Large intestine (tissue), 3 donors: ENCODE results near the gene ELOVL5. TPM values are rescaled to one million over a fixed set of nuclear protein-coding genes. Genes with fewer than 3 reads are reported as not detected.
A peak's percentile ranks its signal among the peaks of the same experiment; 100 is the strongest.

Source experiments
- DNase-seq, 2 donors: peaks; one replicate each; pipeline versions ENCODE4 v3.0.0 to v3.0.0-alpha.2; 2013
- H3K27ac ChIP-seq: one replicate; pipeline ENCODE4 v1.5.1; 2013; ENCODE audit warnings: low read length
- H3K27me3 ChIP-seq: 2 replicates; pipeline ENCODE4 v1.6.1; 2013; ENCODE audit warnings: low read length; ENCODE audit not compliant: control insufficient read depth, insufficient read depth
- H3K36me3 ChIP-seq: 2 replicates; pipeline ENCODE4 v1.6.1; 2013; ENCODE audit warnings: low read length; ENCODE audit not compliant: control insufficient read depth, insufficient read depth
- H3K4me1 ChIP-seq: one replicate; pipeline ENCODE4 v1.6.1; 2013; ENCODE audit warnings: low read length; ENCODE audit not compliant: control insufficient read depth, insufficient read depth
- H3K4me3 ChIP-seq: one replicate; pipeline ENCODE4 v1.5.1; 2013; ENCODE audit warnings: low read length
- H3K9me3 ChIP-seq: one replicate; pipeline ENCODE4 v1.6.1; 2013; ENCODE audit warnings: mild to moderate bottlenecking, low read depth, low read length, moderate library complexity; ENCODE audit not compliant: control insufficient read depth
- WGBS: methylation state at CpG from one replicate; pipeline ENCODE4 v1.1.5; 2013; ENCODE audit warnings: low lambda C conversion rate; ENCODE audit not compliant: insufficient coverage; 5-methylcytosine and 5-hydroxymethylcytosine counted together
- polyA plus RNA-seq: library from polyadenylated mRNA; unstranded; fragments of 120-200 nt; gene quantifications from one replicate; pipeline ENCODE4 v1.2.1, GENCODE V29; 2013

Gene ELOVL5
- polyA plus RNA-seq, 1 donor, result 40.1 TPM

DNA sequence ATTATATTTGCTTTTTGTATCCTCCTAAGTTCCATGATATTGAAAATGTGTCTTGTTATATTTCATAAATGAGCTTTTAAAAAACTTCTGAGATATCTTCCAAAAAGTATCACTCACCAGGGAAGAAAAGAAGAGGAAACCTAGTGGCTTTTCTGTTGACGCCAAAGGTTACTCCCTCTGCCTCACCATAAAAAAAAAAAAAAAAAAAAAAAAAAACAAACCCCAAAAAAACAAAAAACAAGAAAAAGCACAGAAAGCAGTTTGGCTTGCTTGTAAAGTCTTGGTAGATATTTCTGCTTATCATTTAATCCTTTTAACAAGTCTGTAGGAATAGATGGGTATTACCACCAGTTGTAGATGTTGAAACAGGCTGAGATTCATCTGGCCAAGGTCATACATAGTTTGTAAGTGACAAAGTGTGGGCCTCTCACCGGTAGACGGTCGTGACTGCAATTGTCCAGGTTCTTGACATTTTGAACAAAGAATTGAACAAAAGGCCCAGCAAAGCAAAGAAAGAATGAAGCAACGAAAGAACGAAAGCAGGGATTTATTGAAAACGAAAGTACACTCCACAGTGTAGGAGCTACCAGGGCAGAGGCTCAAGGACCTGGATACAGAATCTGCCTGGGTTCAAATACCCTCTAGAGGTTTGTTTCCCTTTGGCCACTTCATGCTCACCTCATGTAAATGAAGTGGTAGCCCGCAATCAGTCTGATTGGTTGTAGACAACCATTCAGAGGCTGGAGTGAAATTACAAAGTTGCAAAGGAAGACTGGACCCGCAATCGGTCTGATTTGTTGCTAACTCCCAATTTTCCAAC is 11.6 kb upstream of the ELOVL5 start:
- H3K27me3 ChIP-seq, result no peaks in the 10 kb centered on the region
- H3K9me3 ChIP-seq, result peaks cover 3% of the 10 kb centered on the region
- peaks cover 12% of the 10 kb centered on the region for H3K4me1 ChIP-seq
- no peaks in the 10 kb centered on the region for H3K36me3 ChIP-seq
- WGBS, result 75% methylated on average over 2 of the region's 10 CpGs
- H3K27ac ChIP-seq, result peak overlapping the region; percentile 73
- peak in 1 of 2 donors; percentile 51 for DNase-seq
- H3K4me3 ChIP-seq, result peak overlapping the region; percentile 75

GRCh38 chr6:53359843-53360092 is 11.0 kb upstream of the ELOVL5 start:
- Histone ChIP-seq H3K36me3 (no peaks in the 10 kb centered on the region), H3K4me1 (peaks cover 12% of the 10 kb centered on the region), H3K27ac (peak overlapping the region; percentile 73), H3K27me3 (no peaks in the 10 kb centered on the region), H3K4me3 (peak overlapping the region; percentile 75), H3K9me3 (peaks cover 3% of the 10 kb centered on the region)
- DNase-seq, result no peak
- 0% methylated on average over 2 of the region's 10 CpGs for WGBS

- Histone ChIP-seq H3K4me3 (peak overlapping the region; percentile 75), H3K27me3 (no peaks in the 10 kb centered on the region), H3K27ac (peak overlapping the region; percentile 81), H3K4me1 (peaks cover 12% of the 10 kb centered on the region), H3K9me3 (peaks cover 3% of the 10 kb centered on the region), H3K36me3 (no peaks in the 10 kb centered on the region)
- DNase-seq, result peak; percentile 95 to 97
- WGBS, result no CpG with 5 or more reads among the region's 73 CpGs
Measured at GRCh38 chr6:53359095-53359842, 10.5 kb upstream of the ELOVL5 start.

DNA sequence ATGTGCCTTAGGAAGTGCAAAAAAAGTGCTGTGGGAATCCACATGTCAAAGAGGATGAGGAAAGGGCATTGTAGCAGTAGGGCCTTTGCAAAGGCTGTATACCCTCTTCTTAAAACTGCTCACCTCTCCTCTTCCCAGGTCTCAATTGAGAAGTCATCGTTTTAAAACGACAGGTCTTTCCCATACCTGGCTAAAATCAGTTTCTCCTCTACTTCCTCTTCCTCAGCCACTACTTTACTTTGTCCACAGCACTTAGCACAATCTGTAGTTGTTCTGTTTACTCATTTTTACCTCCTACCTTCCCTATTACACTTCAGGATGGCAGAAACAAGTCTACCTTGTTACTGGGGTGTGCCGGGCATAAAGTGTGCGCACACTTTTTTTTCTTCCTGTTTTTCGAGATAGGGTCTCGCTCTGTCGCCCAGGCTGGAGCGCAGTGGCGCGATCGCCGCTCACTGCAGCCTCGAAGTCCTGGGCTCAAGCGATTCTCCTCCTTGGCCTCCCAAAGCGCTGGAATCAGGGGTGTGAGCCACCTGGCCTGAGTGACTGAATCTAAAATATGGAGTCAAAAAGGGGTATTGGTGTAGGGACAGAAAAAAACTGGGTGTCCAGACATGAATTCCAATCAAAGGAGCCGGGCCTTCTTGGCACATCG is 9.8 kb upstream of the ELOVL5 start:
- H3K27me3 ChIP-seq, result no peaks in the 10 kb centered on the region
- peak in 1 of 2 donors; percentile 59 for DNase-seq
- 0% methylated on average over 1 of the region's 17 CpGs for WGBS
- H3K4me3 ChIP-seq, result peak overlapping the region; percentile 75
- H3K9me3 ChIP-seq, result peaks cover 3% of the 10 kb centered on the region
- no peaks in the 10 kb centered on the region for H3K36me3 ChIP-seq
- peak overlapping the region; percentile 81 for H3K27ac ChIP-seq
- H3K4me1 ChIP-seq, result peaks cover 12% of the 10 kb centered on the region

- H3K36me3 ChIP-seq, result no peaks in the 10 kb centered on the region
- no peak overlapping the region for H3K27ac ChIP-seq
- DNase-seq, result no peak
- no peaks in the 10 kb centered on the region for H3K9me3 ChIP-seq
- peaks cover 12% of the 10 kb centered on the region for H3K4me1 ChIP-seq
- no peaks in the 10 kb centered on the region for H3K27me3 ChIP-seq
- WGBS, result 89% methylated on average over 3 of the region's 7 CpGs
- H3K4me3 ChIP-seq, result no peak overlapping the region
Measured at GRCh38 chr6:53357576-53358360, 9.0 kb upstream of the ELOVL5 start.

GRCh38 chr6:53353624-53354023 is 4.9 kb upstream of the ELOVL5 start:
- Histone ChIP-seq H3K36me3 (no peaks in the 10 kb centered on the region), H3K4me3 (no peak overlapping the region), H3K27me3 (no peaks in the 10 kb centered on the region), H3K4me1 (peaks cover 4% of the 10 kb centered on the region), H3K27ac (no peak overlapping the region), H3K9me3 (no peaks in the 10 kb centered on the region)
- DNase-seq, result no peak
- WGBS, result no CpG with 5 or more reads among the region's 1 CpG

- peaks cover under 1% of the 10 kb centered on the region for H3K4me1 ChIP-seq
- no peak overlapping the region for H3K27ac ChIP-seq
- H3K4me3 ChIP-seq, result no peak overlapping the region
- WGBS, result 100% methylated on average over 1 of the region's 3 CpGs
- no peaks in the 10 kb centered on the region for H3K27me3 ChIP-seq
- DNase-seq, result no peak
- H3K36me3 ChIP-seq, result no peaks in the 10 kb centered on the region
- H3K9me3 ChIP-seq, result no peaks in the 10 kb centered on the region
Measured at GRCh38 chr6:53352360-53352759, 3.6 kb upstream of the ELOVL5 start.

DNA sequence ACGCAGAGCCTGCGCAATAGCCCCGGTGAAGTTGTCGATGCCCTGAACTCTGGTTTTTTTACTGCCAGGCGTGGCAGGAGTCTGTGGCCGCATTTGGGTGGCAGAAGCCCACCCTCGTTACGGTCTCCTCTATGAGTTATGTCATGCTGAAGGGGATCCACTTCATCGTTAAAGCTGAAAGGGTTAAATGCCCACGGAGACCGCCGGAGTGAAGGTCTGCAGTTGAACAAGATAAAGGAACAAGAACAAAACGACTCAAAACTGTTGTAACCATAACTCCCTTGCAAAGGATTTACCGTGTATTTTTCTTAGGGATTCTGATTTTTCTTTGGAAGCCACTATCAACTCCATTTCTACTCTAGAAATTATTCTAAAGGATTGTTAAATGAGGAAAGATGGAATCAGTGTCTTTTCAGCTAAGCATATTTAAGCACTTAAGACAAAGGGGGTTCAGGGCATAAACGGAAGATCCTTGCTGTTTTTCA is 501 bp upstream of the ELOVL5 start:
- Histone ChIP-seq H3K9me3 (no peaks in the 10 kb centered on the region), H3K36me3 (no peaks in the 10 kb centered on the region), H3K4me3 (peak overlapping the region; percentile 88), H3K27me3 (no peaks in the 10 kb centered on the region), H3K4me1 (peaks cover 6% of the 10 kb centered on the region), H3K27ac (peak overlapping the region; percentile 90)
- 0% methylated on average over 2 of the region's 15 CpGs for WGBS
- no peak for DNase-seq

DNA sequence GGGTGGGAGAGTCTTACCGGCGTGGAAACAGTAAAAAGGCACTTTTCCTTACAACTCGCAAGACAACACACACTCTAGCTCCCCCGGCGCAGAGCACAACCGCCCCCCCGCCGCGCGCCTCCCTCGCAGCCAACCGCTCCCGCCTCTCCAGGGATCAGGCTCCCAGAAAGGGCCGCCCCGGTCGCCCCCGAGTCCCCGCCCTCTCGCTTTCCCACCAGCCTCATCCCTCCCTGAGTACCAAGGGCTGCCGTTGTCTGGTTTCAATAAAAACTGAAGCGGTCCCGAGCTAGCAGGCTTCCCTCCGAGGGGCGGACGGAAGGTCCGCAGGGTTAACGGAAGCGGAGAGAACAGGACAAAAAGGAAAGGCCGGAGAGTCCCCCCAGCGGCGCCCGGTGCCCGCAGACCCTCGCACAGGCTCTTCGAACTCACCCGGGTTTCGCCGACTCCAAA is 804 bp downstream of the ELOVL5 start:
- Histone ChIP-seq H3K27me3 (no peaks in the 10 kb centered on the region), H3K27ac (peak overlapping the region; percentile 90), H3K9me3 (no peaks in the 10 kb centered on the region), H3K36me3 (no peaks in the 10 kb centered on the region), H3K4me3 (peak overlapping the region; percentile 88), H3K4me1 (peaks cover 6% of the 10 kb centered on the region)
- DNase-seq, result peak in 1 of 2 donors; percentile 73
- no CpG with 5 or more reads among the region's 38 CpGs for WGBS
